Measurements from ENCODE around the gene AP5Z1.

The AP5Z1 gene

DNA sequence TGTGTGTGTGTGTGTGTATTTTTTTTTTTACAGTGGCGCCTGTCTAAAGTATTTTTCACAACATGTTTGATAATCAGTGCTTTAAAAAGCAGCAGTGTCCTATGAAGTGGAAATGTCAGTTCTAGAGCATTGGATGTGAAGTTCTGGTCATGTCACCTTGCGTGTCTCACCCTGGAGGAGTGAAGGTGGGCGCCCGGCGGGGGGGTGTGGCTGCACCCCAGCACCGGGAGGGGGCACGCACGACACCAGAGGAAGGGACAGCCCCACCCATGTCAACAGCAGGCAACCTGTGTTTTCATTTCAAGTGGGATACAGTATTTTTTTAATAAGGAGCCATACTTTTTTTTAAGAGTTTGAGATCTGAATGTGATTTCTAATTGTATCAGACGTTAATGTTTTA is 4.5 kb upstream of the AP5Z1 start:
- POLR2A ChIA-PET: no interaction called here
- CTCF ChIA-PET: no interaction called here
- no peak for DNase-seq (ENCODE audit: extremely low spot score)
- TF ChIP-seq, protein P1, sequence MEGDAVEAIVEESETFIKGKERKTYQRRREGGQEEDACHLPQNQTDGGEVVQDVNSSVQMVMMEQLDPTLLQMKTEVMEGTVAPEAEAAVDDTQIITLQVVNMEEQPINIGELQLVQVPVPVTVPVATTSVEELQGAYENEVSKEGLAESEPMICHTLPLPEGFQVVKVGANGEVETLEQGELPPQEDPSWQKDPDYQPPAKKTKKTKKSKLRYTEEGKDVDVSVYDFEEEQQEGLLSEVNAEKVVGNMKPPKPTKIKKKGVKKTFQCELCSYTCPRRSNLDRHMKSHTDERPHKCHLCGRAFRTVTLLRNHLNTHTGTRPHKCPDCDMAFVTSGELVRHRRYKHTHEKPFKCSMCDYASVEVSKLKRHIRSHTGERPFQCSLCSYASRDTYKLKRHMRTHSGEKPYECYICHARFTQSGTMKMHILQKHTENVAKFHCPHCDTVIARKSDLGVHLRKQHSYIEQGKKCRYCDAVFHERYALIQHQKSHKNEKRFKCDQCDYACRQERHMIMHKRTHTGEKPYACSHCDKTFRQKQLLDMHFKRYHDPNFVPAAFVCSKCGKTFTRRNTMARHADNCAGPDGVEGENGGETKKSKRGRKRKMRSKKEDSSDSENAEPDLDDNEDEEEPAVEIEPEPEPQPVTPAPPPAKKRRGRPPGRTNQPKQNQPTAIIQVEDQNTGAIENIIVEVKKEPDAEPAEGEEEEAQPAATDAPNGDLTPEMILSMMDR (IDR thresholded peaks at IDR 0.05; ENCODE audit: control extremely low read depth, extremely low read depth, low read depth, missing control alignments): no peak

DNA sequence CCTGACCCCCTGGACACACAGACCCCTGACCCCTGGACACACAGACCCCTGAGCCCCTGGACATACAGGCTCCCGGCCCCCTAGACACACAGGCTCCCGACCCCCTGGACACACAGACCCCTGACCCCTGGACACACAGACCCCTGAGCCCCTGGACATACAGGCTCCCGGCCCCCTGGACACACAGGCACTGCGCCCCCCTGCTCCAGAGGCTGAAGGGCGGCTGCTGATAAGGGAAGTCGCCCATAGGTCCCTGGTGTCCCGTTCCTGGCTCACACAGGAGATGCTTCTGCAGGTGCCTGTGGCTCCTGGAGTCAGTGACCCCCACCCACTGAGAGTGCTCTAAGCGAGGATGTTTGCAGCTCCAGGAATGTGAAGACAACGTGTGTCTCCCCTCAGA is 3.7 kb upstream of the AP5Z1 start:
- TF ChIP-seq, protein P1 (IDR thresholded peaks at IDR 0.05; ENCODE audit: control extremely low read depth, extremely low read depth, low read depth, missing control alignments): no peak

DNA sequence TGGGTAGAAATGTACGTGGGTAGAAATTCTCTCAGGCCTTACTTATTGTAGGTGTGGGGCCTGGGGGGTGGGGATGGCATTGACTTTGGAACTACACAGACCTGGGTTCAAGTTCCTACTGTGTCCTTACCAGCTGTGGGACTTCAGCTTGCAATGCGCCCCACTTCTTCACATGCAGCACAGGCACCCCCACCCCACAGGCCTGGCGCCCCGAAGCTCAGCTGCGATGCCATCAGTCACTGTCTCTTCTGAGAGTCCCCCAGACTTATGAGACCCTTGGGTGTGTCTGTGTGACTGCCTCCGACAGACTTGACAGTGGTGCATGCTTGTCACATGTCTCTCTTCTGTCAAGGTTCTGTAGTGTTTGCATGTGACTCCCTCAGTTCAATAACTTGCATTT is 3.1 kb upstream of the AP5Z1 start:
- no peak for DNase-seq (ENCODE audit: extremely low spot score)
- POLR2A ChIA-PET: no interaction called here
- TF ChIP-seq, protein P1 (IDR thresholded peaks at IDR 0.05; ENCODE audit: control extremely low read depth, extremely low read depth, low read depth, missing control alignments): no peak
- CTCF ChIA-PET: no interaction called here

More for the DNA sequence above, 3.7 kb upstream of the AP5Z1 start:
- CTCF ChIA-PET: no interaction called here
- POLR2A ChIA-PET: no interaction called here
- no peak for DNase-seq (ENCODE audit: extremely low spot score)

DNA sequence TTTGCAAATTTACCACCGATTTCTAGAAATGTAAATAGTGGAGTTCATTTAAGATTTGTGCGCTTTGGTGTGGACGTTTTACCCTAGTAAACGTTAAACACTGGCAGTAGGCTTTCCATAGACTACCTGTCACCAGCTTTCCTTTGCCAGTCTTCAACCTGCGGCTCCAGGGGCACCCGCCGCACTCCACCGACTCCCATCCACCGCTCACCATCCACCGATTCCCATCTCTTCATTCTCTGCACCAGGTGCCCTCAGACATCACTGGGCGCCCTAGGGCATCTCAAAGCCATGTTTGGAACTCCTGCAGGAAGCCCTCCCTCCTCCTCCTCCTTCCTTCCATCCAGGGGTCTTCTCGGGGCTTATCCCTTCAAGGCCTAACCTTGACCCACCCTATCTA is 1.4 kb upstream of the AP5Z1 start:
- TF ChIP-seq, protein P1 (IDR thresholded peaks at IDR 0.05; ENCODE audit: control extremely low read depth, extremely low read depth, low read depth, missing control alignments): no peak
- POLR2A ChIA-PET: no interaction called here
- no peak for DNase-seq (ENCODE audit: extremely low spot score)
- CTCF ChIA-PET: interaction anchor here (3.4 kb wide), 1 partner anchor 18 kb away, joined by 35 read pairs; no protein-coding TSS in a partner anchor

DNA sequence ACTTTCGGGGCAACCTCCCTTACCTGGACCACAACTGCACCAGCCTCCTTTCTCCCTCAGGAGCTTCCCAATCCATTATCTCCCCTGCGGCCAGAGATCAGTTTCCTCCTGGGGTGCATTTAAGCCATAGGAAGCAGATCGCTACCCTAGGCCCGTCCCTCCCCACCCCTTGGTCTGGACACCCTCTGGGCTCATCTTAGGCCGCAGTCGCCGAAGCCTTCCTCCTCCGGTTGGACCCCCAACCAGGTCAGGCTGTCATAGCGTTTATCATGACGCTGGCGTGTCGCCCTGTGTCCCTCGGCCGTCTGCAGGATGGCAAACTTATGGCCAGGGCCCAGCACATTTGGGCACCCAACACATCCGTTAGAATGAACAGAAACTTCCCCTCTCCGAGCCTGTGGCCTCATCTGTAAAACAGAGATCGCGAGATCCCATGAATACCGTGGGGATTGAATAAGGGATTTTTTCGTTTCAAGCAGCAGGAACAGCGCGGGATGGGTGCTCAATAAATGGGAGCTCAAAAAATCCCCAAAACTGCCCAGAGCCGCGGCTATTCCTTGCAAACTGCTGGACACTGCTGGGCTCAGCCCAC is 669 bp upstream of the AP5Z1 start:
- ChIA-PET CTCF (interaction anchor here (1.0 to 3.4 kb wide), 8 partner anchors 11 to 310 kb away, joined by 3 to 35 read pairs (median 4); no protein-coding TSS in a partner anchor), POLR2A (interaction anchor here (0.7 to 1.9 kb wide), 7 partner anchors 10 to 592 kb away, joined by 3 to 9 read pairs (median 5); no protein-coding TSS in a partner anchor)
- TF ChIP-seq, protein P1 (IDR thresholded peaks at IDR 0.05; ENCODE audit: control extremely low read depth, extremely low read depth, low read depth, missing control alignments): no peak
- DNase-seq (ENCODE audit: extremely low spot score): peak; percentile 55

DNA sequence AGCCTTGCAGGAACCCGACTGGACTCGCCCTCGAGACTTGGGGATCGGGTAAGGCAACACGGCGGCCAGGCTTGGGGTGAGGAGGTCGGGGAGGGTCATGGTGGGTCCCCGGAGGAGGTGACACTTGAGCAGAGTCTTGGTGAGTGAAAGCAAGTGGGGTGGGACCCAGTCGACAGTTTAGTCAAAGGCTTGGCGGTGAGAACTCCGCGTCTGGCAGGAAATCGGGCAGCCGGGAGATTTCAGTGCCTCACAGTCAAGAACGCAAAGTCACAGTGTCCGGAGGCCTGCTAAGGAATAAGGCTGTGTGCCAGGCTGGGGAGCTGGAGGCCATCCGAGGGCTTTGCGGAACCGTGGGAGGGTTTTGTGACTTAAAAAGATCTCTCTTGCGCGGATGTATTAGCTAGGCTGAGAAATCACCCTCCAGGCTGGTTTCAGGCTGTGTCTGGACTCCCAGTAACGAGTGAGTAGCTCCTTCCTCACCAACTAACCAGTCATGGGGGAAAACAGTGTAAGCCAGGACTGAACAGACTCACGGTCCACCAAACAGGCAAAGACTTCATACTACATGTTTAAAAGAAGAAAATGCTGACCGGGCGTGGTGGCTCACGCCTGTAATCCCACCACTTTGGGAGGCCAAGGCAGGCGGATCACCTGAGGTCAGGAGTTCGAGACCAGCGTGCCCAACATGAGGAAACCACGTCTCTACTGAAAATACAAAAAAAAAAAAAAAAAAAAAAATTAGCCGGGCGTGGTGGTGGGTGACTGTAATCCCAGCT is 613 bp downstream of the AP5Z1 start:
- DNase-seq (ENCODE audit: extremely low spot score): no peak
- ChIA-PET CTCF (interaction anchor here (0.9 to 3.4 kb wide), 8 partner anchors 11 to 135 kb away, joined by 3 to 35 read pairs (median 4); no protein-coding TSS in a partner anchor), POLR2A (interaction anchor here (0.7 to 1.9 kb wide), 7 partner anchors 13 to 925 kb away, joined by 3 to 6 read pairs (median 5); no protein-coding TSS in a partner anchor)
- TF ChIP-seq, protein P1 (IDR thresholded peaks at IDR 0.05; ENCODE audit: control extremely low read depth, extremely low read depth, low read depth, missing control alignments): no peak
